ENCODE measurements around the gene FBXW5. TPM values are rescaled to one million over a fixed set of nuclear protein-coding genes. Genes with fewer than 3 reads are reported as not detected.

The FBXW5 gene
- total and polyA plus RNA-seq, 2 donors (not counting 3 experiments of a cell fraction or from before 2014, with no cell fraction given): 97.3 to 151 TPM

GRCh38 chr9:136969150-136969549, 24.6 kb upstream of the FBXW5 start:
- FAIRE-seq (no peak), DNase-seq (ENCODE audit: low read depth, low spot score) (no peak)
- no peak overlapping the region for H2AFZ ChIP-seq (ENCODE audit: low read depth, low read length)
- H3K9me1 ChIP-seq (replicated peaks; ENCODE audit: control insufficient read depth, extremely low read depth, insufficient read depth, low read length): no peaks in the 10 kb centered on the region
- H3K4me1 ChIP-seq (ENCODE audit: control insufficient read depth, extremely low read depth, insufficient read depth, low read length): no peaks in the 10 kb centered on the region
- ChIA-PET POLR2A (no interaction called here), CTCF (interaction anchor here (1.3 to 1.7 kb wide), 2 partner anchors 60 to 65 kb away, joined by 3 to 5 read pairs; no protein-coding TSS in a partner anchor)
- no peak overlapping the region for H3K27ac ChIP-seq (ENCODE audit: insufficient read depth, low read depth, low read length)
- H3K4me3 ChIP-seq (replicated peaks in 1 of 3; ENCODE audit: insufficient read depth in 1 of 3, low read depth in 1 of 3, low read length in 3 of 3): no peak overlapping the region
- no peaks in the 10 kb centered on the region for H4K20me1 ChIP-seq (replicated peaks; ENCODE audit: control insufficient read depth, extremely low read depth, insufficient read depth, low read length)
- no peaks in the 10 kb centered on the region for H3K36me3 ChIP-seq (ENCODE audit: control insufficient read depth in 2 of 2, extremely low read depth in 1 of 2, insufficient read depth in 2 of 2, low read length in 2 of 2)
- H3K9me3 ChIP-seq (replicated peaks; ENCODE audit: control insufficient read depth, insufficient read depth, low read length): no peaks in the 10 kb centered on the region
- TF ChIP-seq GATA2 (IDR thresholded peaks at IDR 0.05; ENCODE audit: insufficient read depth, insufficient read length, low read depth, low read length) (no peak), JUN (IDR thresholded peaks at IDR 0.05; ENCODE audit: borderline replicate concordance, insufficient read depth, insufficient read length, low read depth) (no peak), EZH2 (IDR thresholded peaks at IDR 0.05; ENCODE audit: borderline replicate concordance, low read depth, low read length, severe bottlenecking) (no peak), POLR2AphosphoS5 (IDR thresholded peaks at IDR 0.05; ENCODE audit: insufficient read depth, low read depth, low read length) (no peak), MYC (IDR thresholded peaks at IDR 0.05; ENCODE audit: low read depth, low read length) (no peak), CTCF (IDR thresholded peaks at IDR 0.05; ENCODE audit: extremely low read depth in 1 of 2, insufficient read depth in 1 of 2, low read depth in 1 of 2, low read length in 2 of 2) (no peak), POLR2A (IDR thresholded peaks at IDR 0.05; ENCODE audit: low read depth, low read length) (no peak), FOS (IDR thresholded peaks at IDR 0.05; ENCODE audit: borderline replicate concordance, insufficient read depth, low read length) (no peak)
- TF ChIP-seq, protein P1, sequence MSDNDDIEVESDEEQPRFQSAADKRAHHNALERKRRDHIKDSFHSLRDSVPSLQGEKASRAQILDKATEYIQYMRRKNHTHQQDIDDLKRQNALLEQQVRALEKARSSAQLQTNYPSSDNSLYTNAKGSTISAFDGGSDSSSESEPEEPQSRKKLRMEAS (IDR thresholded peaks at IDR 0.05; ENCODE audit: insufficient read depth, insufficient read length): no peak
- no TSS peak for BruUV-seq (replicated peaks)
- dilution Hi-C loops (cut with MboI; ENCODE audit: extremely low pct_ligation_motif_present, low sequenced_read_pairs) (no loop called here), intact Hi-C loops (cut with micrococcal nuclease) (no loop called here)
- no peak overlapping the region for H3K4me2 ChIP-seq (ENCODE audit: insufficient read depth, low read length)
- H3K27me3 ChIP-seq (ENCODE audit: control insufficient read depth in 2 of 2, insufficient read depth in 2 of 2, low read length in 2 of 2): no peaks in the 10 kb centered on the region
- H3K79me2 ChIP-seq (ENCODE audit: control insufficient read depth, insufficient read depth, low read length): no peaks in the 10 kb centered on the region
- H3K9ac ChIP-seq (replicated peaks; ENCODE audit: extremely low read depth, insufficient read depth, low read length): no peak overlapping the region

Data from endothelial cell of umbilical vein (primary cell).